Raji (cell line): ENCODE data around the gene GDF7.

Experiments
- POLR2A ChIP-seq: IDR thresholded peaks from 2 replicates; pipeline ENCODE4 v1.6.1; 2011; ENCODE audit warnings: low read depth, low read length, control low read depth; ENCODE audit not compliant: insufficient read depth

GDF7 gene

GRCh38 chr2:20648206-20648605 lies 18.7 kb upstream of the GDF7 start:
- no peak for TF ChIP-seq POLR2A

GRCh38 chr2:20648831-20649230 lies 18.1 kb upstream of the GDF7 start:
- no peak for TF ChIP-seq POLR2A

GRCh38 chr2:20649576-20649975 lies 17.4 kb upstream of the GDF7 start:
- TF ChIP-seq POLR2A: no peak

GRCh38 chr2:20649976-20650375 lies 17.0 kb upstream of the GDF7 start:
- no peak for TF ChIP-seq POLR2A

GRCh38 chr2:20650393-20650876 lies 16.5 kb upstream of the GDF7 start:
- no peak for TF ChIP-seq POLR2A

GRCh38 chr2:20650877-20651730 lies 15.8 kb upstream of the GDF7 start, which contains the start of gene HS1BP3:
HS1BP3 (minus strand) TSS chr2:20651098; CDS start chr2:20651063, 35 bp downstream.
- peak; percentile 83 for TF ChIP-seq POLR2A

GRCh38 chr2:20651731-20652099 lies 15.2 kb upstream of the GDF7 start:
- no peak for TF ChIP-seq POLR2A

GRCh38 chr2:20652141-20652540 lies 14.8 kb upstream of the GDF7 start:
- TF ChIP-seq POLR2A: no peak

- TF ChIP-seq POLR2A: no peak
These were observed 14.0 kb upstream of the GDF7 start for GRCh38 chr2:20652673-20653575.

- no peak for TF ChIP-seq POLR2A
These were observed 13.0 kb upstream of the GDF7 start for GRCh38 chr2:20653695-20654534.

GRCh38 chr2:20654535-20654813 lies 12.5 kb upstream of the GDF7 start:
- TF ChIP-seq POLR2A: no peak

- no peak for TF ChIP-seq POLR2A
These were observed 10.4 kb upstream of the GDF7 start for GRCh38 chr2:20656561-20656960.

GRCh38 chr2:20657522-20658235 lies 9.3 kb upstream of the GDF7 start:
- TF ChIP-seq POLR2A: no peak

- no peak for TF ChIP-seq POLR2A
These were observed 6.2 kb upstream of the GDF7 start for GRCh38 chr2:20660506-20661420.
